NCI-H82 treated with DMSO at 0.1 percent for 48 hours (cell line): ENCODE results near the gene ITGAE.
"Not testable (repeated sequence)": the region's sequence is repeated elsewhere in the genome, so short reads cannot be mapped to it uniquely, and the experiment has no call there.

Source experiments
- DNase-seq: peaks from one replicate; lab custom pipeline; 2025; ENCODE audit not compliant: unreplicated experiment; lab: John Stamatoyannopoulos, UW

ITGAE gene, protein sequence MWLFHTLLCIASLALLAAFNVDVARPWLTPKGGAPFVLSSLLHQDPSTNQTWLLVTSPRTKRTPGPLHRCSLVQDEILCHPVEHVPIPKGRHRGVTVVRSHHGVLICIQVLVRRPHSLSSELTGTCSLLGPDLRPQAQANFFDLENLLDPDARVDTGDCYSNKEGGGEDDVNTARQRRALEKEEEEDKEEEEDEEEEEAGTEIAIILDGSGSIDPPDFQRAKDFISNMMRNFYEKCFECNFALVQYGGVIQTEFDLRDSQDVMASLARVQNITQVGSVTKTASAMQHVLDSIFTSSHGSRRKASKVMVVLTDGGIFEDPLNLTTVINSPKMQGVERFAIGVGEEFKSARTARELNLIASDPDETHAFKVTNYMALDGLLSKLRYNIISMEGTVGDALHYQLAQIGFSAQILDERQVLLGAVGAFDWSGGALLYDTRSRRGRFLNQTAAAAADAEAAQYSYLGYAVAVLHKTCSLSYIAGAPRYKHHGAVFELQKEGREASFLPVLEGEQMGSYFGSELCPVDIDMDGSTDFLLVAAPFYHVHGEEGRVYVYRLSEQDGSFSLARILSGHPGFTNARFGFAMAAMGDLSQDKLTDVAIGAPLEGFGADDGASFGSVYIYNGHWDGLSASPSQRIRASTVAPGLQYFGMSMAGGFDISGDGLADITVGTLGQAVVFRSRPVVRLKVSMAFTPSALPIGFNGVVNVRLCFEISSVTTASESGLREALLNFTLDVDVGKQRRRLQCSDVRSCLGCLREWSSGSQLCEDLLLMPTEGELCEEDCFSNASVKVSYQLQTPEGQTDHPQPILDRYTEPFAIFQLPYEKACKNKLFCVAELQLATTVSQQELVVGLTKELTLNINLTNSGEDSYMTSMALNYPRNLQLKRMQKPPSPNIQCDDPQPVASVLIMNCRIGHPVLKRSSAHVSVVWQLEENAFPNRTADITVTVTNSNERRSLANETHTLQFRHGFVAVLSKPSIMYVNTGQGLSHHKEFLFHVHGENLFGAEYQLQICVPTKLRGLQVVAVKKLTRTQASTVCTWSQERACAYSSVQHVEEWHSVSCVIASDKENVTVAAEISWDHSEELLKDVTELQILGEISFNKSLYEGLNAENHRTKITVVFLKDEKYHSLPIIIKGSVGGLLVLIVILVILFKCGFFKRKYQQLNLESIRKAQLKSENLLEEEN

DNA sequence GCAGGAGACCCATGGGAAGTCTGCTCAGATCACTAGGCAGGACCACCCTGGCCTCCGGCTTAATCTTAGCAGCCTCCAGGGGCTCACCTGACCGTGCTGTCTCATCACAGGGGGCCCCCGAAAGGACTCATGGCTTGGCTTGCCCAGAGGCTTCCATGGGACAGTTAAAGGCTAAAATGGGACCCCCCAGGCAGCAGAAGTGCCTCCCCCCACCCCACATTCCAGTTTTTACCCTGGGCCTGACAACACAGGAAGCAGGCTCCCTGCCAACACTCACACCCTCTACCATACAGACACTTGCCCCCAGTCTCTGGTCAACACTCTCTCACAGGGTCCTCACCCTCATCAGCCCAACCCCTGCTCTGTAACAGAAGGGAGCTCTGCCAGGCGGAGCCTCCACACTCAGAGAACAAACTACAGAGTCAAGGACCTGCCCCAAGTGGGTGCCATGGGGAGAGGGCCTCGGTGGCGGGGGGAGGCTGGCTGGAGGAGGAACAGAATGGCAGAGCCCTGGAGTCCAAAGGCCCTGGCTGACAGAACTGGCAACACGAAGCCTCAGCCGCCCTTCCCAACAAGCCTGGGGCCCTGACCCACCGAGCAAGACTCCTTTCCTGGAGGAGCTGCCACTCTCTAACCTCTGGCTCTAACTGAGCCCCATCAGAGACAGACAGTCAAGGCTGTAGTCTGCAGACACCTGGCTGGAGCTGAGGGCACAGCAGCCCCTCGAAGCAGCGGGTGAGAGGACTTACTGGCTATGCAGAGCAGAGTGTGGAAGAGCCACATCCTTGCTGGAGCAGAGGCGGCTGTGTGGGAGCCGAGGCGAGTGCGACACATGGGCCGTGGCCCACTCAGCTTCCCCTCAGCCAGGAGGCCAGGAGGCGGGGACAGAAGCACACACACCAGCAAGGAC lies at the start of gene ITGAE:
TSS of gene ITGAE (minus strand) at position 827 of the 910 bp plus-strand sequence. CDS start at position 783, 44 bp downstream.
- no peak for DNase-seq

DNA sequence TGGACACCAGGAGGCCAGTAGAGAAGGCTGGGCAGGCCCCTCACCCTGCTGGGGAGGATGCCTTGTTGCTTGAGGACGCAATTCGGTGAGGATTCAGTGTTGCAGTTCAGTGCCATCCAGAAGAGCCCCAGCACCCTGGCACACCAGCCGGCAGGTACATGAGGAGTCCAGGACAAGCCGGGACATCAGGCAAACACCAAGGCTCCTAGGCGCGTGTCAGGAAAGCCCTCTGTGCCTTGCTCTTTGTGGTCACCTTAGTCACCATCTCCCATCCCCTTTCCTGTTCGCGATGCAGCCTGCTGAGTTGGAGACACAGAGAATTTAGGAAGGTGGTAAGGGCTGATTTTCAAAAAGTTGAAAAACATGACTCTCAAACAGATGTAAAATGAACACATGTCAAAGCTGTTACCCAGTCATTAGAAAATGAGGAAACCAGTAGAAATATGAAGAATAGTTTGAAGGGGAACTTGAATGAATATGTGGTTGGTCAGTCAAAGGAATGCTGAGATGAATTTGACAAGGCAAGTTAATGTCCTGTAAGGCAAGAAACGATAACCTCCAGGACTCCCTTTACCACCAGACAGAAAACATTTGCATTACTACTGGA lies 47.3 kb upstream of the ITGAE start:
- no peak for DNase-seq

DNA sequence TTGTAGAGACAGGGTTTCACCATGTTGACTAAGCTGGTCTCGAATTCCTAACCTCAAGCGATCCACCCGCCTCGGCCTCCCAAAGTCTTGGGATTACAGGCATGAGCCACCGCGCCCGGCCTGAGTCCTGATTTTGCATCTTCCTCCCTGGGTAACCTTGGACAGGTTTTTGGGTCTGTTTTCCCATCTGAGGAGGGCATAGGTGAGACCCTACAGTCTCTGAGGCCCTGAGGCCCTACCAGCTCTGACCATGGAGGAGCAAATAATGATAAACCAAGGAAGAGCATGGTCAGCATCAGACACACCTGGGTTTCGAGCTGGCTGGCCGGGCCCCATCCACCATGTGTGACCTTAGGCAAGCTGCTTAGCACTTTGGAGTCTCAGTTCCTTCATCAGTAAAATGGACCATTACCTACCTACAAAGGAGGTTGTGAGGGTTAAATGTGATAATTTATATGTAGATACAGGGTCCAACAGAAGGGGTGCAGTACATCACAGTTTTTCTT lies 46.2 kb upstream of the ITGAE start:
- no peak for DNase-seq

DNA sequence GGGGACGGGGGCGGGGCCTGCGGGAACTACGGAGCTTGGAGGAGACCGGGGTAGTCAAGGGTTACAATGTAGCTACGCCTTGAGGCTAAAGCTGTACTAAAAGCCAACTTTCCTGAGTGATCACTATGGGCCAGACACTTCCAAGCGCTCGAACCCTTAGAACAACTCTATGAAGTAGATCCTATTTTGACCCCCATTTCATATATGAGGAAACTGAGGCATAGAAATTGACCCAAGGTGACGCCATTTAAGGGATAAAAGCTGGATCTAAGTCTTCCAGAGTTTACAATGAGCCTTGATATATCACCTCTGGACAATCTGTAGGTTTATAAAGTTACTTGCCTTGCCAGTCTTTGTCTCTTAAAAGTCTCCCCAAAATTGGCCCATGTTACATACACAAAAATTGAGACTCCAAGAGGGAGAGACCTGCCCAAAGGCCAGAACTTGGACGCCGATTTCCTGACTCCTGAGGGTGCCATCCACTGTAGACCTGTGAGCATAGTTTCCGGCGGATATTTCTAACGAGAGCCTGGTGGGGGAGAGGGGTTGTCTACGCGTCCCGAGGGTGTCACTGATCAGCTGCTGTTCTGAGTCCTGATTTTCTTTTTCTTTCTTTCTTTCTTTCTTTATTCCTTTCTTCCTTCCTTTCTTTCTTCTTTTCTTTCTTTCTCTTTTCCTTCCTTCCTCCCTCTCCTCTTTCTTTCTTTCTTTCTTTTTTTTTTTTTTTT lies 45.6 kb upstream of the ITGAE start:
- DNase-seq: no peak

DNA sequence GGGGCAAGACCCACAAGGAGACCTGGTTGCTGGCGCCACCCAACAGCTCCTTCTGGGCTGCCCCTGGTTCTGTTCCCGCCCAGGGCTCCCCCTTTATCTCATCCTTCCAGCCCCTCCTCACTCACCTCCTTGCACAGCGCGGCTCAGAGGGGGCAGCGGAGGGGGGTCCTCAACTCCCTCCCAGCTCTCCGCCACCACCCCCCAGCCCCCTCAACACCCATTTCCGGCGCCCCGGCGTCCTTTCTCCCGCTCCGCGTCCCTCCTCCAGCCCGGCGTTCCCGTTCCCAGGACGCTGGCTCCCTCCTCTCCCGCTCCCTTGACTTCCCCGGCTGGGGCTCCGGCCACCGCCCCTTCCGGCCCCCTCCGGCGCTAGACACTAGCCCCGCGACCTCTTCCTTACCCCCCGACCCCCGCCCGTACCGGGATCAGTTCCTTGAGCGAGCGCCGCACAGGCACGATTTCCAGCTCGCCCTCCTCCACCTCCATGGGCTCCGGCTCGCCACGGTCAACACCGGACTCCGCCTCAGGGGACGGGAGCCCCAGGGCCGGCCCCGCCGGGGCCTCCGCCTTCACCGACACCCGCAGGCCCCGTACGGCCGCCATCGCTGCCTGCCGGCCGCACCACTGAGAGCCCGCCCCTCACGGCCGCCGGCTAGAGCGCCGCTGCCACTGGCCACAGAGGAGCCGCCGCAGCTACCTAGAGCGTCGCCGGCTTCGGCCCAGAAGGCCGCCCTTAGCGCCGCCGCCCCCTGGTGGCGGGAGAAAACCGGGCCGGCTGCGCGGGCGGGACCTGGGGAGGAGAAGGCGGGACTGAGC lies 44.8 kb upstream of the ITGAE start, which contains the start of gene NCBP3:
TSS of gene NCBP3 (minus strand) at position 626 of the 816 bp plus-strand sequence. CDS start at position 603, 23 bp downstream.
- DNase-seq: peak; percentile 77

DNA sequence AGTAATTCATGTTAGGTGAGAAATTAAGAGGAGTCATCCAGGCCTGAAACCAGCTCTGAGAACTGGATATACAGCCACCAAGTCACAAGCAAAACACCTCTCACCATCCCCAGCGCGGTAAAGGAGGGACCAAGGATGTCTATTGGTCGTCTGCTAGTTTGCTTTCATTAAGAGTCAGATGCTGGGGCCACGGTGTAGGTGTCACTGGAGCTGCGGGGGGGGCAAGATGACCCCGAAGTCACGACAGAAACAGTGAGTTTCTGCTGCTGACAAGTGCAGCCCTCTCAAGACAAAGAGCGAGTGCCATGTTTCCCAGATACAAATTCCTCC lies 44.3 kb upstream of the ITGAE start:
- no peak for DNase-seq

DNA sequence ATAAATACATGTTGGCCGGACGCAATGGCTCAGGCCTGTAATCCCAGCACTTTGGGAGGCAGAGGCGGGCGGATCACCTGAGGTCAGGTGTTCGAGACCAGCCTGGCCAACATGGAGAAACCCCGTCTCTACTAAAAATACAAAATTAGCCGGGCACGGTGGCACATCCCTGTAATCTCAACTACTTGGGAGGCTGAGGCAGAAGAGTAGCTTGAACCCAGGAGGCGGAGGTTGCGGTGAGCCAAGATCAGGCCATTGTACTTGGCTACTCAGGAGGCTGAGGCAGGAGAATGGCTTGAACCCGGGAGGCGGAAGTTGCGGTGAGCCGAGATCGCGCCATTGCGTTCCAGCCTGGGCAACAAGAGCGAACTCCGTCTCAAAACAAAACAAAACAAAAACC lies 43.6 kb upstream of the ITGAE start:
- not testable (repeated sequence) for DNase-seq

DNA sequence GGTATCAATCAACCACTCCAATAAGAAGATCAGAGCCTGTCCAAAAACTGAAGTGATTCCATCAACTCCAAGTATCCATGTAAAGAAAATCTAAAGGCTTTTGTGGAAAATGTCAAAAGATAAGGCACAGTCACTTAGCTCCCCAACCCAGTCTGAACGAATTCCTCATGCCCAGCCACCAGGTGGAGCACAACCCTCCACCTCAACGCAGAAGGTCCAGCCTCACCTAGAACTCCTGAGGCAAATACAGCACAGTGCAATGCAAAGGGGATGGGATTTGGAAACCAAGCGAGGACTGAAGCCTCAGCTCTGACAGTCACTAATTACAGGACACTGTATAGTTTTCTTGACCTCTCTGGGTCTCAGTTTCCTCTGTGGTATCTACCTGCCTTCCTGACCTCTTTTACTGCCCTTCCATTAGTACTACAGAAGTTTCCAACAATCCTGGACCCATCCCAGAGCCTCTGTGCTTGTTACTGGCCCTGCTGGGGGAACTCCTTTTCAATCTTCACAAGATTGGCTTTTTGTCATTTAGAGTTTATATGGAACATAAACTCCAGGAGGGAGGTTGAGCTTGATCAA lies 43.0 kb upstream of the ITGAE start:
- peak; percentile 51 for DNase-seq

DNA sequence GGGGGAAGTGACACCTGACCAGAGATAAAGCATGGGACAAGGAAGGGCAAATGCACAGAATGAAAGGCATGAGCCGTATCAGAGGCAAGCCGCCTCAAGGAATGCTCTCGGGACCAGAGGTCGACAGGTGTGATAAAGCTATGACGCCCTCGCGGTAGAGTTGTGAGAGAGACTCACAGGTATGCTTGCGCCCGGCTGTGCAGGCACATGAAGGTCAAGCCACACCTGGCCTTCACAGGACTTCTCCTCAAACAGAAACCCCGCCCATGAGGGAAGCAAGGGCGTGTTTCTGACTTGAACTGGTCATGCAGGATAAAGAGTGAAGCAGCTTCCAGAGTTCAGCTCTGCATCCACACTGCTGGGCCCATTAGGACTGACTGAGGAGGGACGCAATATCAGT lies 37.2 kb upstream of the ITGAE start:
- DNase-seq: no peak

DNA sequence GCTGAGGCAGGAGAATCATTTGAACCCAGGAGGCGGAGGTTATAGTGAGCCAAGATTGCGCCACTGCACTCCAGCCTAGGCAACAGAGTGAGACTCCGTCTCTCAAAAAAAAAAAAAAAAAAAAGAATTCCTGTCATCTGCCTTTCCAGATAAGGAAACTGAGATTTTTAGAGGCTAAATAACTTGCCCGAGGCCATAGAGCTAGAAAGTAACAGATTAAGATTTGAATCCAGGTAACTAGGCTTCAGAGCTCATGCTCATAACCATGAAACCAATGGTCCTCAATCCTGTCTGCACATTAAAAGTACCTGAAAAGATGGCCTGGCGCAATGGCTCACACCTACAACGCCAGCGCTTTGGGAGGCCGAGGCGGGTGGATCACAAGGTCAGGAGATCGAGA lies 35.6 kb upstream of the ITGAE start:
- no peak for DNase-seq

DNA sequence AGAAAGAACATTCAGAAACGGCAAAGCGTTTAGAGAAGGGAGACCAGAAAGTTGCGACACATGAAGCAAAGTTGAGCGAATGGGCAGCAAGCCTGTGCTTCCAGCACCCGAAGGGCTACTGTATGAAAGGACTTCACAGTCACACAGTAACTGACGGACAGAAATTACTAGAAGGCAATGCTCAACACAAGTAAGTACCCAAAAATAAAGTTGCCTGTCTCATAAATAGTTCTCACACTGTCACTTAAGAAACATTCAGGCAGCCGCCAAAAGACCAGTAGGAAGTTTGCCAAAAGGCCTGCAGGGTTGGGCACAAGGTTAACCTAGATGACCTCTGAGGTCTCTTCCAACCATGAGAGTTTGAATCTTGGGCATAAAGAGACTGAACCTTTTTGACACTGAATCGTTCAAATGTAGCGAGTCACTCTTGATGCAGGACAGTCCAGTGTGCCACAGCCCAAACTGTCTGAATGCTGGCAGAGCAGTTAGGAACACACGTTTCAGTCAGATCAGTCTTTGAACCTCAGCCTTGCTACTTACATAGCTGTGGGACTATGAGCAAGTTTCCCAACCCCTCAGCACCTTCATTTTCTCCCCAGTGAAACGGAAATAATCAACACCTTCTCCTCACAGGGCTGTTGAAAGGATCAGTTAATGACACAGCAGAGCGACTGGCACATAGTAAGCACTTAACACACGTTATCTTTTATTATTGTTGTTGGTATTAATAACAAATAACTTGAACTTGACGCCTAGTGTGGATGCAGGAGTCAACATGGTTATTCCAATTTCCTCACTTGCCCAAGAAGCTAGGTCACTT lies 34.6 kb upstream of the ITGAE start:
- DNase-seq: no peak

DNA sequence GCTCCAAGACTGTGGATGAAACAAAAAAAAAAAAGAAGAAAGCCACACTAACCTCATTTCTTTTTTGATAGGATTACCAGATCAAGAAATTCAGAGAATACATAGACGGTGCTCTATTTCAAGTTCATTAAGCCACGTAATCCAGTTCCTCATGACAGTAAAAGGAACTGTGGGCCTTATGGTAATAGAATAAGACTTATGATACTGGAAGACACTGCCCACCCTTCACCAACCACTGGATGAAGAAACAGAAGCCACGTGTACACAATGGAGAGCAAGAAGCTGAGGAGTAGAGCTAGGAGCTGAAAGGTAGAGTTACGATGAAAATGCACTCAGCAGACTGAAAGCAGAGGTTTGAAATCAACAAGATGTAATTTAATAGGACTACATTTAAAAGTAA lies 33.8 kb upstream of the ITGAE start:
- DNase-seq: no peak

DNA sequence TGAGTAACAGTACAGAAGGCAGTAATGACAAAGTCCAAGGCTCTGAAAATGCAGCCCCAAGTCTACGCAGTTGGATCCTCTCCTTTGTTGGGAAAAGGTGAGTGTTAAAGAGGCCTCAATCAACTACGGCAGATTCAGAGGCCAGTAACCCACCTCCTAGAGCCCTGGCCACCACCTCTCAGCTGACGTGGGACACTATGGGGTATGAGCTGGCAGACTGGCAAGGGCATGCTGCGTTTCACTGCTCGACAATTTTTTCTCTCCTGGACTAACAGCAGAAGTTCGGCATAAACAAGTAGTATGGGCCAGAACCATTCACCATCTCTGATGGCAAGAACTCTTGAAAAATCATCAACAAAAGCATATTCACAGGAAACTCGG lies 27.9 kb upstream of the ITGAE start:
- no peak for DNase-seq

DNA sequence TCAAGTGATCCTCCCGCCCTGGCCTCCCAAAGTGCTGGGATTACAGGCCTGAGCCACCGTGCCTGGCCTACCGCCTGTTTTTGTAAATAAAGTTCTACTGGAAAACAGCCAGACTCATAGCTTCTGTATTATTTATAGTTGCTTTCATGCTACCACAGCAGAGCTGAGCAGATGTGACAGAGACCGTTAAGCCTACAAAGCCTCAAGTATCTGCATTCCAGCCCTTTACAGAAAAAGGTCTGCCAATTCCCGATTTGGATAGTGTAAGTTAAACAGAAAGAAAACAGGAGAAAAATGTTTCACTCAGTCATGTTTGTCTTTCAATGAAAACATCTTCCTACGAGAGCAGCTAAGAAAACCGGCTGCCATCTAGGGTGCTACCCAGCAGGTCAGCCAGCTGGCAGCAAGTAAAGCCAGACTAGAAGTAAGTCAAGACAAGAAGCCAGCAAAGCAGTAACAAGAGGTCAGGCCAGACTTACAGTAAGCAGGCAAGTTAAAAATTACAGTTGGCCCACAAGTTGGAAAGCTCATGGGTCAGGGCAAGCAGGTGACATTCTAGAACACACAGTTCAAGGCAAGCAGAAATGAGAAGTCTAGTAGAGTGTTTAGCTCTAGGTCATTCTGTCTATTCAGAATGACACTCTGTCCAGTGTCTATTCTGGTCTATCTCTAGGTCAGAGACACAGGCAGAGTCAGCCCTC lies 27.3 kb upstream of the ITGAE start:
- no peak for DNase-seq

DNA sequence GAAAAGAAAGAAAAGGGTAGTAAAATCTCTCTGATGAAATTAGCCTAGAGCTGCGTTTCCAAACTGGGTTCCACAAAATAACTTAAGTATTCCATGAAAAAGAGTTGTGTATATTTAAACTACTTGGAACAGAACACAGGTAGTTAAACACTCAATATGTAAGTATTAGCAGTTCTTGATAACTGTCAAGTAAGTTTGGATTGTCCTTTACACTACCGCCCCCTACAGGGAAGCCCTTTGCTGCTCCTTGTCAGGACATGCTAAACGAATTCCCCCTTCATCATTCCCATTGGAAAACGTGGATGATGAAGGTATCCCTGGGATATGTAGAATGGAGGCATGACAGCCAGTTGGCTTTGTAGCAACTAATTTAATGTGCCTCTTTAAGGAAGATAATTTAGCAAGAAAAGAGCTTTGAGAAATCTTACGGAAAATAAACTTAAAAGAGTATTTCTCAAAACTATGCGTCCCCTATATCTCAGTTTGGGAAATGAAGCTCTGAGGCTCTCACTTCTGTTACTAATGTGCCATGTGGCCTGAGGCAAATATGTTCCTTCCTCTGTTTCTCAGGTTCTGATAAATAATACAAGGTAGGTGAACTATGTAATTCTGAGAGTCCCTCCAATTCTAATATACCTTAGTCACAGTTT lies 26.3 kb upstream of the ITGAE start:
- peak; percentile 49 for DNase-seq

DNA sequence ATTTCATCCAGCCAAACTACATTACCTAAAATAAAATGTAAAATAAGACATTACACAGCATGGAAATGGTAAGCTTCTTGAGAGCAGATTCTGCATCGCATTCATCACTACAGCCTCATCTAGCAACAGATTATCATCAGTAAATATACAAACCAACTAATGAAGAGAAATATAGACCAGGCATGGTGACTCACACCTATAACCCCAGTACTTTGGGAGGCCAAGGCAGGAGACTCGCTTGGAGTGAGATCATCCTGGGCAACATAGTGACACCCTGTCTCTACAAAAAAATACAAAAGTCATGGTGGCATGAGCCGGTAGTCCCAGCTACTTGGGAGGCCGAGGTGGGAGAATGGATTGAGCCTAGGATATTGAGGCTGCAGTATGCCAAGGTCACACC lies 25.2 kb upstream of the ITGAE start:
- DNase-seq: no peak
